ENCODE measurements around the gene PSENEN.

PSENEN gene

DNA sequence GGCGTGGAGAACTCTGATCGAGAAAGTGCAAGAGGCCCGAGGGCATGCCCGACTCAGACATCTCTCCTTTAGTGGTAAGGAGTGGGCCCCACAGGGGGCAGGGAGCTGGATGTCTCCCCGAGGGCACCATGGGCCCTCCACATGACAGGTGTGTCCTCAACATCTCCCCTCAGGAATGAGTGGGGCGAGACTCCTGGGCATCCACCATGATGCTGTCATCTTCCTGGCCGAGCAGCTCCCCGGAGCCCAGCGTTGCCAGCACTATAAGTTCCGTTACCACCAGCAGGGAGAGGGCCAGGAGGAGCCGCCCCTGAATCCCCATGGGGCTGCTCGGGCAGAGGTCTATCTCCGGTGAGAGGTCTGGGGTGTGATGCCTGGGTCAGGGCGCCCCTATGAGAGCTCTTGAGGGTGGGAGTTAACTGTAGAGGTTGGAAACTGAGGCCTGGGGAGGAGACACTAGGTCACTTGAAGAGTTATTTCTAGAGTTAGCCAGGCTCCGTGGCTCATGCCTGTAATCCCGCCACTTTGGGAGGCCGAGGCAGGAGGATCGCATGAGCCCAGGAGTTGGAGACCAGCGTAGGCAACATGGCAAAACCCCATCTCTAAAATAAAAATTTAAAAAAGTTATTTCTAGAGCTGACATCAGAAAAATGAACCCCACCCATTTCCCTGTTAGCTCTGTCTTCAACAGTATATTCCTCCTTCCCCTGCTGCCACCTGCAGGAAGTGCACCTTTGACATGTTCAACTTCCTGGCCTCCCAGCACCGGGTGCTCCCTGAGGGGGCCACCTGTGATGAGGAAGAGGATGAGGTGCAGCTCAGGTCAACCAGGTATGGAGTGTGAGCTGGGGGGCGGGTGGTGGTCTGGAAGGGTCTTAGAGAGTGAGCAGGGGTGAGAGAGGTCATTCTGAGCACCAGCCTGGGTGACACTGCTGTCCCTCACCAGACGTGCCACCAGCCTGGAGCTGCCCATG lies 8.3 kb upstream of the PSENEN start:
- no peak for DNase-seq

DNA sequence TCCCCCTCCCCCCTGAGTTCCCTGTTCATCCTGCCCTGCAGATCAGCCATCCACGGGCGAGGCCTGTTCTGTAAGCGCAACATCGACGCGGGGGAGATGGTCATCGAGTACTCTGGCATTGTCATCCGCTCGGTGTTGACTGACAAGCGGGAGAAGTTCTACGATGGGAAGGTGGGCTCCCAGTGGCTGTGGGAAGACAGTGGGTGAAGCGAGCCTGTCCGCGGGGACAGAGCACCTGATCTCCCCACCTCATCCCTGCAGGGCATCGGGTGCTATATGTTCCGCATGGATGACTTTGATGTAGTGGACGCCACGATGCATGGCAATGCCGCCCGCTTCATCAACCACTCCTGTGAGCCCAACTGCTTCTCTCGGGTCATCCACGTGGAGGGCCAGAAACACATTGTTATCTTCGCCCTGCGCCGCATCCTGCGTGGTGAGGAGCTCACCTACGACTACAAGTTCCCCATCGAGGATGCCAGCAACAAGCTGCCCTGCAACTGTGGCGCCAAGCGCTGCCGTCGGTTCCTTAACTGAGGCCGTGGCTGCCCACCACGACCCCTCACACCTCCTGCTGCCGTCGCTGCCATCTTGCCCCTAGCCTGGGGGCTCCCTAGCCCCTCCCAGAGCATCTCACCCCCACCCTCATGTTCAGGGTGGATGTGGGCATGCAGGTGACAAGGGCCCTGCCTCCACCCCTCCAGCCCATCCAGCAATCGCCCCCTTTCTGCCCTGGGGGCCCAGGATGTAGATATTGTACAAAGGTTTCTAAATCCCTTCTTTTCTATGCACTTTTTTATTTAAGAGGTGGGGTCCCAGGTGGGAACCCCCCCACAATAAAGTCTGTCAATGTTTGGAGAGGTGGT lies 7.2 kb upstream of the PSENEN start:
- no peak for DNase-seq

DNA sequence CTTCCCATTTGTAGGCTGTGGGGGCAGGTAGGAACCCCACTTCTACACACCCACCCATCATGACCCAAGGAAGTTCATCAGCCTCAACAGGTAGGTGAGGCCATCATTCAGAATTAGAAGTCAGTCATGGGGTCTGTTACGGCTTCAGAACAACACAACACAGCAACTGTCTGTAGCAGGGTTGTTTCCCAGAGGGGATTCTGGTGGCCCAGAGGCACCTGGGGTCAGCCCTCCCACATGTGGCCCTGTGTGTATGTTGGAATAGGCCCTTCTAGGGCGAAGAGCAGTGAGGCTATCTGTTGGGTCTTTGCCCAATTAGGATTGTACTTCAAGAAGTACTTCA lies 6.6 kb upstream of the PSENEN start:
- DNase-seq, result no peak

DNA sequence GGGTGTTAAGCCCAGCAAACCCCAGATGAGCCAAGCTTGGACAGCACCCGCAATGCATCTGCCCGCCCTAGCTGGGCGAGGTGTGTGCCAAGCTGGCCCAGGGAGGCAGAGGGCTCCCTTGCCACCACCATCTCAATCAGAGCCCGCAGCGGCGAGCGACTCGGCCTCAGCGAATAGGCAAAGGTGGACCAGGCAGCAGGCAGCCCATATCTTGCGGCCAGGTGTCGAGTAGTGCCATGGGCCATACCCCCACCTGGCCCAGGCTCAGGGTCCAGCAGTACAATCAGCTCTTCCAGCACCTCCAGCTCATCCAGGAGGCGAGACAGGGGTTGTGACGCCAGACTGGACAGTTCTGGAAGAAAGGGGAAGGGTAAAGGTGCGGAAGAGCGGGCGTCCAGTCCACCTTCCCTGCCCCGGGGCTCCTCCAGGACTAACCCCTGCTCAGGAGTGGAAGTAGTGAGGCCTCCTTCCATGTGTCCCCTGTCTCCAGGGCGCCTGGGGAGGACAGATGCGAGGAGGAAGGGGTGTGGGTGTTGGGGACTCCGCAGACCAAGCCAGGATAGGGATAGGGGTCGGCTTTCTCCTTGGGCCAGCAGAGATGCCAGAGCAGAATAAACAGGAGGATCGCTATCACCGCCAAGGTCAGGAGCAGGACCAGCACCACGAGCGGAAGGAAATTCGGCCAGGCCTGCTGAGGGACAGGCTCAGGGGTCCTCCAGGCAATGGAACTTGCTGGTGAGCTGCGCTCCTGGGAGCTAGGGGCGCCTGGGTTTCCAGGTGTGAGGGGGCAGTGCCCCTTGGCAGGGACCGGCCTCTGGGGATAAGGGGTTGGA lies 6.0 kb upstream of the PSENEN start:
- DNase-seq, result peak; percentile 8

DNA sequence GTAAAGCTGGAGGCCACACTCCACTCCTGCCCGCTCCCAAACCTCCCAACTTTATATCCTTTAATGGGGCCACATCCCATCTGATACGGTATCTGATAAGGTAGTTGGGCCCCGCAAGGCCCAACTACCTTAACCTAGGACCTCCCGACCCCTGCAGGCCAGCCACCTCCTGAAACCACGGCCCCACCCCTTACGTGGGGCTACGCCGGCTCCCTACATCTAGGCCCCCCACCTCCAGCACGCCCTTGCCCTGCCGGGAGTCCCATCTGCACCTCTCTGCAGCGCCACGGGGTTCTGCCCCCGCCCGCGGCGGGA lies 5.4 kb upstream of the PSENEN start:
- no peak for DNase-seq

DNA sequence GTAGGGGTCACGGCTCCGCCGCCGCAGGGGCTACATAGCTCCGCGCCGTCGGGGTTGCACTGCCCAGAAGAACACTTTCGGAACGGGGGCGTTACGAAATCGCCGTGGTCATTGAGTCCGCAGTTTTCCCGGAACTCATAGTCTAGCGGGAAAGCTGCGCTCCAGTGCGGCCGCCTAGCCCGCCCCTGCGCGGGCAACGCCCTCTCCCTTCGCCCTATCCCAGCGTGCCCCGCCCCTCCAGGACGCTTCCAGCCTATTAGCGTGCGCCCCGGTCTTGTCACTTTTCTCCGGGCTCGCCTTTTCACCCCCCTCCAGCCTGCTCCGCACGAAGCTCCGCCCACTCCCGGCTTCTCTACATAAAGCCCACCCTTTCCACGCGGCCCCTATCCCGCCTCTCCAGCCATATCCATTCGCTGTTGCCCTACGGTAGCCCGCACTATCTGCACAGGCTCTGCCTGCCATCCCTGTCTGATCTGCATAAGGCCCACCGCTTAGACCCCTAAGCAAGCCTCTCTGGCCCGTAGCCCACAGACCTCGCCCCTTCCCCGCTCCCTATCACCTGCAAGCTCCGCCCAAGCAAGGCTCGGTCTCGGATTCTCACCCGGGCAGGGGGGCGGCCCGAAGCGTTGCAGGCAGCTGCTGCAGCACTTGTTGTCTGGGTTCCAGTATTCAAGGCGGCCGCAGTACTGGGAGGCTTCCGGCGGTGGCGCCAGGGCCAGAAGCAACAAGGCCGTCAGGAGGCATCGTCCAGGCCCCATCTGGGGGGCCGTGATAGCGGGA lies 4.8 kb upstream of the PSENEN start:
- DNase-seq, result peak; percentile 99

DNA sequence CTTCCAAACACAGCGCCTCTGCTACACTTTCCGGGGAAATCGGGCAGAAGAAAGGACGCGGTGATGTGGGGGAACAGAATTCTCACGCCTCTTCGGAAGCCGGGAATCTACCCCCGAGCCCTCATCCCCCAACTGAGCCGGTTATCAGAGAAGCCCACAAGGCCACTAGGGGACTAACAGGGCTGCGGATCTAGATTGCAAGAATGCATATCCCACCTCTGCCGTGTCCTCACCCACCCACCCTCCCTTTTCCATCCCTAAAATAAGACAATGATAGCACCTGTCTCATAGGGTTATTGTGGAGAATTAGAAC lies 4.3 kb upstream of the PSENEN start:
- no peak for DNase-seq

DNA sequence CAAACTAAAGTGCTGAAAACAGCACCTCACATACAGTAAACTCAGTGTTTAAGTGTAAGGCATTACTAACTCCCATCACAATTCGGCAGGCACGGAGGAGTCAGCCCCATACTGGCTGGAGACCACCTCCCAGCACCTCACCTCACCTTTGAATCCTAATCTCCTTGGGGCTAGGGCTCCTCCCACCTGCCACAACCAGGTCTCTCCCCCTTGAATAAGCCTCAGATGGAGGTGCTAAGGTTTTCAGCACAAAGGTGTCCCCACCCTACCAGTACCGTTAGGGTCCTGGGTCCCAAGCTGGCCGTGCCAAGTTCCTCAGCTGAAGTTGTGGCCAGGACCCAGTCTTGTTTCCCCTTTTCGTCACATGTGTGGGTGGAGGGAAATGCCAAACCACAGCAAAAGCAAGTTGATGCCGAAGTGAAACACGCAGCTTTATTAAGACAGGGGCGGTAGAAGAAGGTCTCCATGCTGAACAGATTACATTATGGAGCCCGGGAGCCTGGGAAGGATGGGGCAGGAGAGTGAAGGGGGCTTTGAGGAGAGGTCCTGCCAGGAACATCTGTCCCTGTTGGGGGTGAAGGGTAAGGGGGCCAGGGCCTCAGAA lies 3.2 kb upstream of the PSENEN start, which contains the start of gene IGFLR1:
Gene IGFLR1, minus strand, starts transcription at position 332 of the 604 bp plus-strand sequence. CDS start 1,272 bp downstream, outside the sequence.
- DNase-seq, result no peak

DNA sequence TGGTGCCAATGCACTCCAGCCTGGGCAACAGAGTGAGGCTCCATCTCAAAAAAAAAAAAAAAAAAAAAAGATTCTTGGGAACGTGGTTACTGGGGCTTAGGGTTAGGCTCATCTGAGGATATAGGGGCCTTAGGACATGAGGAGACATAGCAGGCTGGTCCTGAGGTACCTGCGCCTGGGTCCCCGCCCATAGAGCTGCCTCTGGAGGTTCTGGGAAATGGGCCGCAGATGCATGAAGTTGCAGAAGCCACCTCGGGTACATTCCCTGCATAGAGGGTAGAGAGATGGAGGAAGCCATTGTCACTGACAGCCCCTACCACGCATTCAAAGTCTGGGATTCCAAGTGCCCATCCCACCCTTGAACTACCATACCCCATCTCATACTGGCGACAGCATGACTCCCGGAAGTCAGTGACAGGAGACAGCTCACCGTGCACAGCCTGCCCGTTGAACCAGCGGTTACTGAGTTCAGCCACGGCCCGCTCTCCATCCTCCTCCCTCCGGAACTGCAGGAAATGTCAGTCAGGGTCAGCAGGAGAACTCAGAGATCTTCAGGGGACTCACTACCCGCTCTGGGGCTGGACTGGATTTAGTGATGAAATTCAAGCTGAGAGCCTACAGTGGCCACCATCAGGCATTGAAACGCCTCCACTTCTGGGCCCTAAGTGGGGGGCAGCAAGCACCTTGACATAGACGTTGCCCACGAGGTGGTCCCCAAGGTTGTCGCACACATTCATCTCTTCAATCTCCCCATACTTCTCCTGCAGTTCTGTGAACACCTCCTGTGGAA lies 1.6 kb upstream of the PSENEN start:
- no peak for DNase-seq

DNA sequence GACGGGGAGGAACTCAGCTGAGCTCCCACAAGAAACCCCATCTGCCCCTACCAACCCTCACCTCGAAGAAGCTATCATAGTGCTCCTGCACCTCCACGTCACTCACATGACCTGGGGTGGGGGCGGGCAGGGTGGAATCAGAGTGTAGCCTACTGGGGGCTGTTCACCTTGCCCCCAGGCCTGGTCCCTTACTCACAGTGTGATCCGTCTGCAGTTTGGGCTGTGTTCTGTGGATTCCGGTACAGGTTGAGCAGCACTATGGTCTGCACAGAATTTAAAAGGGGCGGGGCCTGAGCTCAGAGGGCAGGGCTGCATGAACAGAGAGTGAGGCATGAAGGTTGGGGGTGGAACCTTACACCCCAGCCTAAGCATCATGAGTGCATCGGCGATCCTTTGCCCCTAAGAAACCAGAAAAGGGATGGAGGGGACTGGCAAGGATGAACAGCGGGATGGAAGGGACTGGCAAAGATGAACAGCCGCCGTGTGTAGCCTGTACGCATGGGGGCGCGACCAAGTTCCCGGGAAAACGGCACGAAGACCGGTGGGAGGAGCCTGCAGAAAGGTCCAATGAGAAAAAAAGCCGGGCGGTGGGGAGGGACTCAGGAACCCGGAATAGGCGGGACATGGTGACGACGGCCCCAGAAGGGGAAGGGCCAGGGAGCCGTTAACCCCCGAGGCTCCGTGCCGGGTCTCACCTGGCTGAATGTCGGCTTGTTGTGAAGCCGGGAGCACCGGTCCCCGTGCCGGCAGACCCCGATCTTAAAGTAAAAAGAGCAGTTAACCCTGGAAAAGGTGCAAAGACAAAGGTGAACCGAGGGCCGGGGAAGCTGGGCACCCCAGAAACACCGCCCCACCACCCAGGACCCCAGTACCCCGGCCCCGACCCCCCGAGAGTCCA lies 772 bp upstream of the PSENEN start:
- peak; percentile 99 for DNase-seq

DNA sequence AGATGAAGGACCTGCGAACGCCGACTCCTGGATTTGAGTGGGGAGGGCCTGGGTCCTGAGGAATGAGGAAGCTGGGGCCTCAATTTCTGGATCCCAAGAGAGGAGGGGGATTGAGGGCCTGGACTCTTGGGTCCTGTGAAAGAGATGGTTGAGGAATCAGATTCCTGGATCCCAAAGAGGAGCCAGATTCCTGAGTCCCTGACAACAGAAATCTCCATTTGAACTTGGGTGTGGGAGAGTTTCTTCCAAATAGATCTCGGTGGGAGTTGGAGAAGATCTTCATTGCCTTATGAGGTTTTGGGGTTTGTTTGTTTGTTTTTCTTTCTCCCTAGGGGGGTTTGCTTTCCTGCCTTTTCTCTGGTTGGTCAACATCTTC lies 624 bp downstream of the PSENEN start:
- DNase-seq, result no peak

DNA sequence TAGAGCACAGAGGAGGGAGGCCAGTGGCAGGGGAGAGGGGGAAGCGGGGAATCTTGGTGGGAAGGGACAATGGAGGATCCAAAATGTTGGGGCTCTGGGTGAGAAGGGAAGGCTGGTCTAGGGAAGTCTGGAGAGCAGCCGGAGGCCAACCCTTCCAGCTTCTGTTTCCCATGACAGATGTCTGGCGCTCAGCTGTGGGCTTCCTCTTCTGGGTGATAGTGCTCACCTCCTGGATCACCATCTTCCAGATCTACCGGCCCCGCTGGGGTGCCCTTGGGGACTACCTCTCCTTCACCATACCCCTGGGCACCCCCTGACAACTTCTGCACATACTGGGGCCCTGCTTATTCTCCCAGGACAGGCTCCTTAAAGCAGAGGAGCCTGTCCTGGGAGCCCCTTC lies 1.1 kb downstream of the PSENEN start:
- DNase-seq, result no peak

DNA sequence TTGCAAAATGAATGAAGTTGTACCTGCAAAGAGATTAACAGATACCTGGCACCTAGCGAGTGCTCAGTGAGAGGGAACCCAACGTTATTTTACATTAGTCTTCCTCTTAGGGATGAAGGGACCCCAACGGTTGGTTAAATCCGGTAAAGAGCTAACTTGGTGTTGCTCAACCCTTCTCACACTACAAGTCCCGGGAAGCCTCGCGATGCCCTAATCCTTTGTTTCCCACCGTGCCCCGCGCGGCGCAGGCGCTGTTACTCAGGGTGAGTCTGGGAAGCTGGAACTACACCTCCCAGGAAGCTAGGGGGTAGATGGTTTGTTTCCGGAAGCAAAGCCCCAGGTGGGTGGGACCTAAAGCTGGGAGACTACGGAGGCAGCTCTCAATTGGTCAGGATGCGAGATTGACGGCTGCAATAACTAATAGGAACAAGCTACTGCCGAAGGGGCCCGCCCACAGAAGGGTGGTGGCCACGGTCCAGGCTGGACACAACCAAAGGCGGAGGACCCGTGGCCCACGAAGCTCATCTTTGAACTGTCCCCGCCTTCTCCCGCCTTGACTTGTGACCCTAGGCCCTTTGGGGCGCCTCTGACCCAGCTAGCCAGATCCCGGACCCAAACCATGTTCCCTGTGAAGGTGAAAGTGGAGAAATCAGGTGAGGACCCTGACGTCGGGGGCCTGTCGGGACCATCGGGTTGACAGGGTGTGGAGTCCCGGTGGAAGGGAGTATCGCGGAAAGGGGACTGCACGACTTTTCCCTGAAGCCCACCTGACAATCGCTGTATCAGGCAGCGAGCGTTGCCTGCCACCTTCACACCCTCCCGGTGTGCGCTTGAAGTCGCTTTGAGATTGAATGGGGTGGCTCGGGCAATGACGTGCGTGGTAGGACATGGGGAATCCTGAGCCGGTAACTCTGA lies 2.9 kb downstream of the PSENEN start, which contains the start of gene LIN37:
Gene LIN37, plus strand, starts transcription at position 471 of the 915 bp plus-strand sequence. Its CDS starts 149 bp downstream, at position 620.
- DNase-seq, result peak; percentile 100

DNA sequence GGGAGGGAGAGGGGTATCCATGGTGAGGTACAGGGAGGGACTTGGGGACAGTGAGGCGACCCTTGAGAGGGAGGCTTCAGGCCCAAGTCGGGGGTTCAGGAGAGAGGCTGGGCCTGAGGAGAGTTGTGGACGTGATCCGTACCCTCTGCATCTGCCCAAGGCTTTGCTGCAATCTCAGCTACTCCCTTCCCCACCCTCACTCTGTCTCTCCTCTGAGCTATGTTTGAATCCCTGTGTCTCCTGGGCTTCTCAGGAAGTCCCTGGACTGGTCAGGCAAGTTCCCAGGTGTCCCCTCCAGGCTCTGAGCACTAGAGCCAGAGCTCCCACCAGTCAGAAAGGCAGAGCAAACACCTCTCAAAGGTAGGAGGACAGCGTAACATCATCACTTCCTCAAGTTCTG lies 4.7 kb downstream of the PSENEN start:
- DNase-seq, result no peak

DNA sequence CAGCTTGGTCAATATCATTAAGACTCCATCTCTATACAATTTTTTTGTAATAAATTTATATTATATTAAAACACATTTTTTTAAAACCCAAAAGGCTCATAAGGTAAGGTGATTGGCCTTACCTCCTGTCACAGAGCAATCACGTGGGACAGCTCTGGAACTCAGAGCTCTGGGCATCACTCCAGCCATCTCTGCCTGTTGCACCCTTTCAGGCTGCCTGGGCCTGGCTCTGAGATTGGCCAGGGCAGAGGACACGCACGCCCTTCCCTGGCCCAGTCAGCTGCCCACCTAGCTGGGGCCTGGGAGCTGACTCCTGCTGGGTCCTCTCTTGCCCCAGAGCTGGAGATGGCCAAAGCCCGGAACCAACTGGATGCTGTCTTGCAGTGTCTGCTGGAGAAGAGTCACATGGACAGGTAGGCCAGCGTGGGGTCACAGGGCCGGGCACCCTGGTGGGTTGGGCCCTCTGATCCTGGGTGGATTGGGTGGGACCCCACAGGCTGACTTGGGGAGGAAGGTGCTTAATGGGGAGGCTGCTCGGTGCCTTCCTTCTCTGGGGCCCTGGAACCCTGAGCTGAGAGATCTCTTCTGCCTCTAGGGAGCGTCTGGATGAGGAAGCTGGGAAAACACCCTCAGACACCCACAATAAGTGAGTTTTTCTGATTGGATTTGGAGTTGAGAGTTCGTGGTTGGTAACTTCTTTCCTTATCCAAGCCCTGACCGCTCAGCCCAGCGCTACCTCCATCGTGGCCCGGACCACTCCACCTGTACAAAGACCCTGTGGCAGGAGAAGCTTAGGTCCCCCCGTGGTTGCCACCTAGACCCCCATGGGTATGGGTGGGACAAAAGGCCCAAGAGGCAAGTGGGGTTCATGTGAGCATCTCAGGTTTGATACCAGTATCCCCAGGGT lies 6.6 kb downstream of the PSENEN start:
- no peak for DNase-seq

DNA sequence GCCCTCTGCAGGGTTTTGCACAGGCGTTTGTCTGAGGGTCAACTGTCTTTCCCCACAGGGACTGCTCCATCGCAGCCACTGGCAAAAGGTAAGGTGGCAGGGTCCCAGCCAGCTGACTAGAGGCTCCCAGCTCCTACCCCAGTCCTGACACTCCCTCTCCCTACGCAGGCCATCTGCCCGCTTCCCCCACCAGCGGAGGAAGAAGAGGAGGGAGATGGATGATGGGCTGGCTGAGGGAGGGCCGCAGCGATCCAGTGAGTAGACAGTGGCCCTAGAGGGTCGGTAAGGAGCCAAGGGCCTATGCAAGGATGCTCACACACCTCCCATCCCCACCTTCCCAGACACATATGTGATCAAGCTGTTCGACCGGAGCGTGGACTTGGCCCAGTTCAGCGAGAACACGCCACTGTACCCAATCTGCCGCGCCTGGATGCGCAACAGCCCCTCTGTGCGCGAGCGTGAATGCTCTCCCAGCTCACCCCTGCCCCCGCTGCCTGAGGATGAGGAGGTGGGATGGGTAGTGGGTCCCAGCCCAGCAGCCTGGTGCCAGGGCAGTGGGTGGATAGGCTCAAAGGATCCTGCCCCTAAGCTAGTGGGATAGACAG lies 7.4 kb downstream of the PSENEN start:
- no peak for DNase-seq

All from eye (tissue), 1 donor.